Superior temporal gyrus (tissue), 1 donor: ENCODE data around the gene DIAPH2.

Source experiments
- DNase-seq: peaks from one replicate; pipeline ENCODE4 v3.0.0-alpha.2; 2016; ENCODE audit errors: extremely low spot score

The DIAPH2 gene

DNA sequence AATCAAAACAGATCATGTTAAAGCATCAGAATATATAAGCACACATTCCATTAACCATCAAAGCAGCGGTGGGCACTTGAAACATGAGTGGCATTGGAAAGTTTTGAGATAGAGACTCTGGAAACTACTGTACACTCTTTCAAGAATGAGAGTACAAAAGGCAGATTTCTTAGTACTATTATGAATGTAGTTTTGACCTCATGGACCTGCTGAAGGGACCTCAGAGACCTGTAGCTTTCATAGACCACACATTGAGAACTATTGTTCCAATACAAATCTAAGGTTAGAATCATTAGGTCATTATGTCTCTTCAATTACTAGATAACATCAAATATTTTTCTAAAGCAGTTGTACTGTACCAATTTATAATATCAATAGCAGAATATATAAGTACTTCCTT, 482.7 kb downstream of the DIAPH2 start:
- DNase-seq, result no peak

DNA sequence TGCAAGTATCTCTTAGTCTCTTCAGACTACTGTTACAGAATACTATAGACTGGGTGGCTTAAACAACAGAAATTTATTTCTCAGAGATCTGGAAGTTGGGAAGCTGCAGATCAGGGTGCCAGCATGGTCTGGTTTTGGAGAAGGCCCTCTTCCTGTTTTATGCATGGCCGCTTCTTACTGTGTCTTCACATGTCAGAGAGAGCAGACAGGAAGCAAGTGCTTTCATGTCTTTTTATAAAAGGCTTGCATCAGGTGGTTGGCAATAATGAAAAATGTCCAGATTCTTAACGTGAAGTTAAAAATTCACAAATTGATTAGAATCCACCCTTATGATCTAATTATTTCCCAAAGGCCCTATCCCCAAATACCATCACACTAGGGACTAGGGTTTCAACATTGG, 484.0 kb downstream of the DIAPH2 start:
- DNase-seq, result no peak

DNA sequence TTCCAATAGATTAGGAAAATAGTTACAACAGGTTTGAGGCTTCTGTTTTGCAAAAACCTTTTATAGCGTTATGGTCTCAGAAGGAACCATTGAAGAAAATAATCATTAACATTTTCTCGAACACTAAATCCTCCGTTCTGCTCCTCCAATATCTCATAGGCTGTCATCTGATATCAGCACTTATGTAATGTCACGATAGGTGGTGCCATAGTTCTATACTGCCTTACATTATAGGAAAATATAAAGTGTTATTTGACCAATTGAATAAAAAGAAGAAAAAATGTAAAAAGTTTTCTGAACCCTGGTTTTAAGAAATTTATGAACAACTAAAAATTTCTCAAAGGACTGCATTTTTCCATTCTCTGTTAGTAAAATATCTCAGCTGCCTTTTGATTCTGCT, 490.5 kb downstream of the DIAPH2 start:
- no peak for DNase-seq

DNA sequence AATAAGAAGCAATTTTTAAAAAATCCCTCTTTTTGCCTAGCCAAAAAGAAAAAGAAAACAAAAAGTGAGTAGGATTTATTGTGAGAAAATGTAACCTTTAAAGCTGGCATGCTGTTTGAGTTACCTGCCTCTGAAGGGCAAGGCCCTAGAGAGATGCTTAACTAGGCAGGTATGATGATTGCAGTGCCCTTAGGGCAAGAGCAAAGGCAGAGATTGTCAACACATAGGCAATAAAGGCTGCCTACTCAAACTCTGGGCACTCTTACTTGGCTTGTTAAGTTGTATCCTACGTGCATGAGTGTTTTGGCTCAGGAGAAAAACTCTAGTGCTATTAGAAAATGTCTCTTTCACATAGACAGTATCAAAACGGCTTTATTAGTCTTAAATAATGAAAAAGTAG, 505.0 kb downstream of the DIAPH2 start:
- DNase-seq, result no peak

DNA sequence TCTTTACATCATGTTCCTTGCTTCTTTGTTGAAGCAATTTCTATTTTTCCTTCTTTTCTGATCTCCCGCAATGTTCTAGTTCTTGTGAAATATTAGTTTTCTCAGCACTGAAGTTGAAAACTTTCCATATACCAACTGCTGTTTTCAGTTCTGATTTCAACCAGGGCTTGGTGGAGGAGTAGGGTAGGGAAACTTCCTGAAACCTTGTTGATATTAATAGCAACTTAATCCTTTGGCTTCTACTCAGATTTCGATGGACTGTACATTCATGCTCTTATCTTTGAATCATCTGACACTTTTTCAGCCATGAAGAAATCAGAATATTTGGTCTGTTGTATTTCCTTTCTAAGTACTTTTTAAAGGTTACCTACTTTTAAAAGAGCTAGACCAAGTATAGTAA, 514.9 kb downstream of the DIAPH2 start:
- DNase-seq, result no peak

DNA sequence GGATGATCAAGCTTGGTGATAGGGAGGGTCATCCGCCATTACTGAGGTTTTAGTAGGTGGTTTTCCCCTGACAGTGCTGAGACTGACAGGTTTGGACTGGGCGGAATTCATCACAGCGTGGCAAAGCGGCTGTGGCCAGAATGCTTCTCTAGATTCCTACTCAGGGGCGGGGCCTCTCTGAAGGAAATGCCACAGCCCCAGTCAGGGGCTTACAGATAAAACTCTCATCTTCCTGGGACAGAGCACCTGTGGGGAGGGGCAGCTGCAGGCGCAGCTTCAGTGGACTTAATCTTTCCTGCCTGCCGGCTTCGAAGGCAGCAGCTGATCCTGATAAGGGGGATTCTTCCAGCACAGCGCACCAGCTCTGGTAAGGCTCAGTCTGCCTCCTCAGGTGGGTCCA, 515.8 kb downstream of the DIAPH2 start:
- no peak for DNase-seq

DNA sequence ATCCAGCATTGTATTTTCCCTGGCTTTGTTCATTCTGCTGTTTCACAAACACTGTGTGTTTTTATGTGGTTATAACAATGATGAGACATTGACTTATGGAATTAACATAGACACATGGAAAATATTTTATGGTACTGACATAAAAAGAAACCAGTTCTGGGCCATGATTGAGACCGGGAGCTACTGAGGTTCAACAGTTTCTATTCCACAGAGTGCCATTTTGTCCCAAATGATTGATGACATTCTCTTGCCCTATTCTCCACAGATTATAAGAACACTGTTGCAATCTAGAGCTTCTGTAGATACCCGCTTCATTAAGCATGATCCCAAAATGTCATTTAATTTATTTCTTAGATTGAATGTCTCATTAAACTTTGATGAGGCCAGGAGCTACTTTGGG, 525.9 kb downstream of the DIAPH2 start:
- no peak for DNase-seq

DNA sequence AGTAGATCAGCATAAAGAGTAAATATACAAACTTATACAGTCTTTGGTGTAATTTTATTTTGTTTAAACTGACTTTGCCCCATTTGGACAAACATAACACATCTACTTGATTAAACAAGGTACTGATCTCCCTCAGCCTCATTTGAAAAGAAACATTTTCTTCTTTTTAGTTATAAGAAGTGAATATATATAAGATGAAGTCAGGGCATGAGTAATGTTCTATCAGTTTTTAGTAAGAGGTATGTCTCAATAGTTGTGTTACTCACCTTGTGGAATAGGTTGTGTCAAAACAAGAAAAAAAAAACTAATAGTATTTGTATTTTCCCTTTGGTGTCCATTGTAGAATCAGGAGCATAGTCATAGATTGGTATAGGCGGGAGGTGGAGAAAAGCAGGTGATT, 526.4 kb downstream of the DIAPH2 start:
- DNase-seq, result no peak

- DNase-seq, result no peak
Observed at GRCh38 chrX:97215186-97215585, 530.5 kb downstream of the DIAPH2 start.

DNA sequence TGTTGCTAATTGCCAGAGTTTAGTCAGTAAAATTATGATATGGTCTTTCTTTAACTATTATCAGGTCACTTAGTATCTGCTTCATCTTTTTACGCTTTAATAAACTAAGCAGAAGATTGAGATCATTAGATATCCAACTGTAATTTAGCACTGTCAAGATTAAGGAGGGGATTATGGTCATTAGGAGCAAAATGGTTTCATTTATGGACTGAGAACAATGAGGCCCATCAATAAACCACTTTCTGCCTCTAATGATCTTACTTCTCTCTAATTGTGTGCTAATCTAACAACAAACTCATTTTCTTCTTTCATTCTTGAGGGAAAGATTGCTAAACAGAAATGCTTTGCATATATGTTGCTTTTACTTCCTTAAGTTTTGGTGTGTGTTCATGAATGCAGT, 539.5 kb downstream of the DIAPH2 start:
- DNase-seq, result no peak

DNA sequence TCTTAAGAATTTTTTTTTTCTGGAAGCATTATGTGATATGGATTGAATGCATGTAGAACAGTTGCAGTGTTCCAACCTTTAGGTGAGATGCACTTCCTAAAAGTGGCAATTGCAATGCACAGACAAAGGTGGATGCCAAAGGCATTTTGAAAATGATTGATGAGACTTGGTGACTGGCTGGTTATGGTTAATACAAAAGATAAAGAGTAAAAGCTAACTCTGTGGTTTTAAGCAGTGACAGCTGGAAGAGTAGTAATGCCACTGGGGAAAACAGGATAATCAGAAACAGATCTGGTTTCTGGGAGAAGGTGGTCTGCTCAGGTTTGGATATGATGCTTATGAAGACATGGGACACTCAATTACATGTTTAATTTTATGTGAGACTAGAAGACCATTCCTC, 544.7 kb downstream of the DIAPH2 start:
- no peak for DNase-seq

- no peak for DNase-seq
Observed at GRCh38 chrX:97230948-97231347, 546.3 kb downstream of the DIAPH2 start.

DNA sequence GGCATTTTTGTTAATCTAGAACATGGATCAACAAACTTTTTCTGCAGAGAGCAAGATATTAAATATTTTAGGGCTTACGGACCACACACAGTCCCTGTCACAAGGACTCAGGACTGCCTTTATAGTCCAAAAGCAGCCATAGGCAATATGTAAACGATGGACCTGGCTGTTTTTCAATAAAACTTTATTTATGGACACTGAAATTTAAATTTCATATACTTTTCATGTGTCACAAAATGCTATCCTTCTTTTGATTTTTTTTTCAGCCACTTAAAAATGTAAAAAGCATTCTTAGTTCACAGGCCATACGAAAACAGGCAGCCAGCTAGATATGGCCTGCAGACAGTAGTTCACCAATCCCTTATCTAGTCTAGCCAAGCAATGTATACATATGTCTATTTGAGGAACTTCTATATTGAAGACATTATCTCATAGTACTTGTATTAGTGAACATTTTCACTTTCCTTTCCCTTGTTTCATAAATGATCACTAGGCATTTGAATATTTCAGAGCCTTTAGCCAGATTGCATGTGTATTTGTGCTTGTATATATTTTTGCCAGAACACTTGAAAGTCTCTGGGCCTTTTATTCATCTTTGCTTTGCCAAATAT, 549.9 kb downstream of the DIAPH2 start:
- DNase-seq, result no peak

DNA sequence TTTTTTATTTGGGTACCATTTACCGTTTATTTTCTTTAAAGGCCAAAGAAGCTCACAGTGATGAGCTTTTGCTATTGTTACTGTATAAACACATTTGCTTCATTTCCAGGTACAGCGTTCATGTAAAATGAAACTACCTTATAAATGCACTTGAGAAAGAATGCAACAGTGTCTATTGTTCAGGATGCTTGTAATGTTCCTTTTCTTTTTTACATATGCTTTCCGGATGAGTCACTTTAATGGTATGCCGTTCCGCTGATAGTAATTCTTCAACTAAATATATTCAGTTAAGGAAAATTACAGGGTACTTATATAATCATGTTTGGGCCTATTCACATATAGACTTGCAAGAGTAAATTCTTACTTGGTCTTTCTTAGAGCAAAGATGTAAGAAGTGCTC, 554.0 kb downstream of the DIAPH2 start:
- DNase-seq, result no peak

GRCh38 chrX:97252111-97252510, 567.5 kb downstream of the DIAPH2 start:
- DNase-seq, result no peak

- DNase-seq, result no peak
Observed at GRCh38 chrX:97260679-97261078, 576.0 kb downstream of the DIAPH2 start.

- no peak for DNase-seq
Observed at GRCh38 chrX:97266406-97267121, 581.9 kb downstream of the DIAPH2 start.

DNA sequence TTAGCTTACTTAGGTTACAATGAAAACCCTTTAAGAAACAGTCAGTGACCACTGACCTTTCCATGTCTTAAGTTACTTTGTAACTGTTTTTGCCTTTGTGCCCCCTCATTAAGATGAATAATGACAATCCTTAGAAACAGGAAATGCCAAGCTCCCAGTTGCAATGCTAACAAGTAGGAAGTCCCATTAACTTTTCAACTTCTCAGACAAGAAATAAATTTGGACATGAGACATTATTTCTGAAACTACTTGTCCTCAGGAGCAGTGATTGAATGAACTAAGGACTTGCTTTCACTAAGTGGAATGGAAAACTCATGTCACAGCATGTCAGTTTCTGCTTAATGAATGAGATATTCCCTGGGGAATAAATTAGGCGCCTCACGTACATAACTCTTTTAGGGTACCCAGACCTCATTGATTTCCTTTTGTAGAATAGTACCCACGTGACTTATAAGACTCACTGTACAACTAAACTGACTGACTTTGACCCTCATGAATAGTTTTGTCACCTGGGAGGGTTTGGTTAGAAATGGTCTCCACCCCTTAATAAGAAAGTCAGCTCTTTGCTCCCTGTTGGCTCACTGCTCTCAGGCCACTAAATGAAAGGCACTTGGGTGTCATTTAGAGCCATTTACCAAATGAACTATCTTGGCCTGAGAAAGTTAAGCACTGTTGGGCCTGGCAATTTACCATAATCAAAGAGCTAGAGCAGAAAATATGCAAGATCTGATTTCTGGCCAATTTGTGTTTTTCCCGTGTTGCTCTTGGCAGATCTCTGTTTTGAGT, 582.9 kb downstream of the DIAPH2 start:
- no peak for DNase-seq

DNA sequence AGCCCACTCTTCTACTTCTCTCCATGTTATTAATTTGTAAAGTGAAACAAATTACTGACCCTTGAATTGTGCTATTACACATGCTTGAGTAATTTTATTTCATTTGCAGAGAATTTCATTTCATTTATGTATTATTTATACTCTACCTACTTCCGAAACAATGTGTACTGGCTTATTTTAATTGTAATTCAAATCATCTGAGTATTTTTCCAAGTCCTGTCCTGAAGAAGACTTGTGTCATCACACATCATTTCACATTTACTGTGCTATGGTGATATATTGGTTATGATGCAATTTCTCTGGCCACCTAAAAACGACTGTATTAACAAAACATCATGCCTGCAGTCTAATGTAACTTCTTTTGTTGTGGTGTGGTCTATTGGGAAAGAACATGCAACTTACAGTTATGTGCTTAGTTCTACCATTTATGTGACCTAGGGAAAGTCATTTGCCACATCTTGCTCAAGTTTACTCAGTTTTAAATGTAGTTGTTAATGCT, 583.6 kb downstream of the DIAPH2 start:
- no peak for DNase-seq

DNA sequence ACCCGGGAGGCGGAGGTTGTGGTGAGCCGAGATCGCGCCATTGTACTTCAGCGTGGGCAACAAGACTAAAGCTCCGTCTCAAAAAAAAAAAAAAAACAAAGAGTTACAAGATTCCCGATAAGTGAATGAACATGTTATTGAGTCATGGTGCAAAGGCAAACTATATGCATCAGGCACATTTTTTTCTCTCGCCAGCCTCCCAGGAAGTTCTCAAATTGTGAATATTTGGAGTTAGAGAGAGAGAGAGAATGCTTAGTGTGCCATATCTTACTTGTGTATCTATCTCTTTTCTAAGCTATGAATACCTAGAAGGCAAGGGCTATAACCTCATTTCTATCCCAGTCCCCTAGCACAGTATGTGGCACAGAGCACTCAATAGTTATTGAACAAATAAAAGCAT, 599.9 kb downstream of the DIAPH2 start:
- DNase-seq, result no peak

- DNase-seq, result no peak
Observed at GRCh38 chrX:97290199-97290598, 605.6 kb downstream of the DIAPH2 start.

- DNase-seq, result no peak
Observed at GRCh38 chrX:97294041-97294440, 609.4 kb downstream of the DIAPH2 start.

DNA sequence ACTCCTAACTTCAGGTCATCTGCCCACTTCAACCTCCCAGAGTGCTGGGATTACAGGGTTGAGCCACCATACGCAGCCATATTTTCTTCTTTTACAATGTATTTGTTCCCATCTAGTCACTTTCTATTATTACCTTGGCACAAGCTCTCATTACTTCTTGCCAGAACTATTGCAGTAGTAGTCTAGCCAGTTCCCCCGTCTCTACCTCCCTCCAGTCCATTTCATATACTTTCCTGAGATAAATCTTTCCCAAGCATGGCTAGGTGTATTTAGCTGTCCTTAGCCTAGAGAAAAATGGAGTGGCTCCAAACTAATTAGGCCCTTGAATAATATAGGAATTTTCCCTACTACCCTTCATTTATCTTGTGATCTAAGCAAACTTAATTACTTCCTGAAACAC, 611.3 kb downstream of the DIAPH2 start:
- DNase-seq, result no peak
